Activated T-cell treated with anti-CD3 and anti-CD28 coated beads, Interleukin-2, amount 50 U/mL, for 4 hours (primary cell): ENCODE measurements around the gene SFXN1. TPM values are rescaled to one million over a fixed set of nuclear protein-coding genes. Genes with fewer than 3 reads are reported as not detected.
A peak's percentile ranks its signal among the peaks of the same experiment; 100 is the strongest.

Experiments
- ATAC-seq, 2 donors: fragments of 200-7000 bp; cut with Tn5 transposase; one replicate each; pipeline ENCODE4 v1.10.0; 2021
- DNase-seq: peaks from one replicate; pipeline ENCODE4 v3.0.0-alpha.2; 2020
- H3K27me3 Mint-ChIP-seq: one replicate; pipeline ENCODE4 v1.8.0; 2021; ENCODE audit warnings: low read depth, mixed read lengths
- H3K36me3 Mint-ChIP-seq: one replicate; pipeline ENCODE4 v1.8.0; 2022; ENCODE audit warnings: mixed read lengths; ENCODE audit not compliant: insufficient read depth
- H3K4me1 Mint-ChIP-seq: one replicate; pipeline ENCODE4 v1.8.0; 2021; ENCODE audit warnings: low read depth, mixed read lengths
- H3K4me3 Mint-ChIP-seq: one replicate; pipeline ENCODE4 v1.8.0; 2021; ENCODE audit warnings: mild to moderate bottlenecking, moderate library complexity, mixed read lengths
- H3K9me3 Mint-ChIP-seq: one replicate; pipeline ENCODE4 v1.8.0; 2021; ENCODE audit warnings: mixed read lengths
- total RNA-seq, 3 donors: library from RNA; stranded (reverse); gene quantifications; one replicate each; pipeline ENCODE4 v1.2.1, GENCODE V29; 2021

The SFXN1 gene
- total RNA-seq, 3 donors from 2014 or later: 345 to 411 (median 373) TPM

GRCh38 chr5:175457466-175457865 is 20.9 kb upstream of the SFXN1 start:
- DNase-seq (no peak), ATAC-seq (peak in 1 of 2 donors; percentile 38)
- H3K4me3 Mint-ChIP-seq: no peak overlapping the region
- no peaks in the 10 kb centered on the region for H3K36me3 Mint-ChIP-seq
- peaks cover 19% of the 10 kb centered on the region for H3K27me3 Mint-ChIP-seq
- no peaks in the 10 kb centered on the region for H3K9me3 Mint-ChIP-seq
- H3K4me1 Mint-ChIP-seq: peaks cover 3% of the 10 kb centered on the region

GRCh38 chr5:175460126-175460525 is 18.2 kb upstream of the SFXN1 start:
- ATAC-seq (no peak), DNase-seq (no peak)
- peaks cover 7% of the 10 kb centered on the region for H3K27me3 Mint-ChIP-seq
- H3K4me1 Mint-ChIP-seq: peaks cover 7% of the 10 kb centered on the region
- H3K36me3 Mint-ChIP-seq: no peaks in the 10 kb centered on the region
- no peaks in the 10 kb centered on the region for H3K9me3 Mint-ChIP-seq
- H3K4me3 Mint-ChIP-seq: no peak overlapping the region

DNA sequence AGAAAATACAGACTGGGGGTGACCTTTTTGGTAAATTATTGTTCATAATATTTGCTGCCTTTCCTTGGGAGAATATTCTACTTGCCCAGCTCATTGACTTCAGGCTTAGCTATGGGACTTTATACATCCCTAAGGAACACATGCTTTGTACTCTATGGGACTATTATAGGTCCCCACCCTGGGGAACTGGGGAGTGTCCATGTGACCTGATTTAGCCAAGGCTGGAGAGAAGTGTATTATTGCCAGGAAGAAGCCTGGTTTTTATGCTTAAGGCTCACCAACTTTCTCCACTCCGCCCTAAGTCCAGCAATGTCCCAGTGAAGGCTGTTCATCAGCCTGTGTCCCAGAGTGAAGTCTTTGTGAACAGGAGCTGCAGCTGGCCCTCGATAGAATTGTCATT is 17.8 kb upstream of the SFXN1 start:
- ATAC-seq: no peak
- Mint-ChIP-seq H3K4me3 (no peak overlapping the region), H3K4me1 (peaks cover 7% of the 10 kb centered on the region), H3K27me3 (peaks cover 7% of the 10 kb centered on the region), H3K36me3 (no peaks in the 10 kb centered on the region), H3K9me3 (no peaks in the 10 kb centered on the region)
- DNase-seq: no peak

GRCh38 chr5:175461370-175461769 is 17.0 kb upstream of the SFXN1 start:
- no peak for ATAC-seq
- Mint-ChIP-seq H3K4me3 (no peak overlapping the region), H3K9me3 (no peaks in the 10 kb centered on the region), H3K4me1 (peaks cover 7% of the 10 kb centered on the region), H3K27me3 (peaks cover 2% of the 10 kb centered on the region), H3K36me3 (no peaks in the 10 kb centered on the region)
- no peak for DNase-seq

DNA sequence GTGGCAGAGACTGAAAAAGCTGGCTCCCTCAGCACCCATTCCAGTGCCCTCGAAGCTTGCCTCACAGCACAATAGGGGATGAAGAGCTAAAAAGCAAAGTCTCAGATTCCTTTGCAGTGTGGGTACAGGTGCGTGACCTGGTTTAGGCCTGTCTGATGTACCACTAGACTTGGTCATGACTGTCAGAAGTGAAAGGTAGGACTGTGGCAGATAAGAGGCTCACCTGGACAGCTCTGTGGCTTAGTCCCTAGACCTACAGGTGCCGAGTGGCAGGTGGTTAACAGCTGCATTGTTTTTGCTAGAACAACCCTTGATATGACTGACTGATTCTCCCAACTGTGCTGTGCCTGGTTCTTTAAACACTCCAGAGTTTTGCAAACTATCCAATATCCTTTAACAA is 14.7 kb upstream of the SFXN1 start:
- DNase-seq (no peak), ATAC-seq (no peak)
- H3K4me1 Mint-ChIP-seq: peaks cover 7% of the 10 kb centered on the region
- no peaks in the 10 kb centered on the region for H3K27me3 Mint-ChIP-seq
- H3K9me3 Mint-ChIP-seq: no peaks in the 10 kb centered on the region
- no peak overlapping the region for H3K4me3 Mint-ChIP-seq
- H3K36me3 Mint-ChIP-seq: no peaks in the 10 kb centered on the region

DNA sequence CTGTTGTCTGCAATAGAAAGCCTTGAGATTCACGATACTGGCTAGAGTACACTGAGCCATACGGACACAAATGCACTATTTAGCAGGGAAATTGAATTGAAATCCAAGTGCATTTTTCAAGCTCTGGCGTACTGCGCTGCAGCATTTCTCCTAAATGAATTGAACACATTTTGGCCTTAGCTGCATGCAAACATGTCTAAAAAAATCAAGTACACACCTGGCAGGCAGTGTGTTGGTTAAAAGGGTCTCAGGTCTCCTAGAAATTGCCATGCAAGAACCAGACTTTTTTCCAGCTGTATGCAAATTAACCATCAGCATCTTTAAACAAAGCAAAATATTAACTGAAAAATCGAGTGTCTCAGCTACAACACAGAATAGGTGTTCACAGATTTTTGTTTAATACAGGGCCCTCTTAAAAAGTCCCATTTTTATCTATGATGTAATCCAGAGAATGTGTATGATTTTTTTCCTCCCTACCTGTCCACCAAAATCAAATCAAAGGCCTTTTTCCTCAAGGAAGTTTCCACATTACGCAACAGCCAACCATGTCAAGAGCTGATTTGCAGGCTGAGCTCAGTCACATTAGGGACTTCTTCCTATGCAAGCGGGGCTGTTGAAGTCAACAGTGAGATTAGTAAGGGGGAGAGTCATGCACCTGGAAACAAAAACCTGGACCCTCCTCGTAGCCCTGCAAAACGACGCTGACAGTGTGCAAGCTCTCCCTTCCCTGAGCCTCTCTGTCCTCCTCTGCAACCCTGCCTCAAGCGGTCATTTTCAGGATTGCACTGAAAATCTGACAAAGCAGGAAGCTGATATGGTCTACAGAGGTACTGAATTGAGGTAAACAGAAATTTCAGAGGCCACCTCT is 14.1 kb upstream of the SFXN1 start:
- H3K27me3 Mint-ChIP-seq: no peaks in the 10 kb centered on the region
- H3K4me1 Mint-ChIP-seq: peaks cover 7% of the 10 kb centered on the region
- DNase-seq: peak; percentile 57
- no peaks in the 10 kb centered on the region for H3K9me3 Mint-ChIP-seq
- H3K36me3 Mint-ChIP-seq: no peaks in the 10 kb centered on the region
- ATAC-seq: peak; percentile 95 to 97
- H3K4me3 Mint-ChIP-seq: no peak overlapping the region

DNA sequence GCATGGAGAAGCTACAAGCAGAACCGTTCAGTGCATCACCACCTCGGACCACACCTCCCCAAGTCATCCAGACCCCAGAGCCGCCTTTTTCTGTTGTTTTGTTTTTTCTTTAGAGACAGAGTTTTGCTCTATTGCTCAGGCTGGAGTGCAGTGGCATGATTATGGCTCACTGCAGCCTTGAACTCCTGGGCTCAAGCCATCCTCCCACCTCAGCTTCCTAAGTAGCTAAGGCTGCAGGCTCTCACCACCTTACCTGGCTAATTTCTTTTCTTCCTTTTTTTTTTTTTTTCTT is 13.5 kb upstream of the SFXN1 start:
- H3K4me3 Mint-ChIP-seq: no peak overlapping the region
- no peaks in the 10 kb centered on the region for H3K36me3 Mint-ChIP-seq
- ATAC-seq (no peak), DNase-seq (no peak)
- no peaks in the 10 kb centered on the region for H3K9me3 Mint-ChIP-seq
- H3K27me3 Mint-ChIP-seq: no peaks in the 10 kb centered on the region
- H3K4me1 Mint-ChIP-seq: peaks cover 7% of the 10 kb centered on the region

DNA sequence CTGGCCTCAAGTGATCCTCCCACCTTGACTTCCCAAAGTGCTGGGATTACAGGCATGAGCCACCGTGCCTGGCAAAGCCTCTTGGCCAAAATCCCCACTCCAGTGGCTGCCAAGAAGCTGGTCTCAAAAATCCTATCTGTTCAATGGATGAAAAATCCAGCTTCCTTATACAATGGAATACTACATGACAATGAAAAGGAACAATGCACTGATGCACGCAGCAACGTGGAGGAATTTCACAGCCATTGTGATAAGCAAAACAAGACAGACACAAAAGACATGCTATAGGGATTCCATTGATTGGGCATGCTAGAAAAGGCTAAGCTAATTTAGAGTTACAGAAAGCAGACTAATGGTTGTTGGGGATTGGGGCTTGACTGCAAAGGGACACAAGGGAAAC is 13.1 kb upstream of the SFXN1 start:
- H3K4me3 Mint-ChIP-seq: no peak overlapping the region
- no peaks in the 10 kb centered on the region for H3K36me3 Mint-ChIP-seq
- DNase-seq (no peak), ATAC-seq (no peak)
- H3K4me1 Mint-ChIP-seq: peaks cover 5% of the 10 kb centered on the region
- no peaks in the 10 kb centered on the region for H3K27me3 Mint-ChIP-seq
- no peaks in the 10 kb centered on the region for H3K9me3 Mint-ChIP-seq

DNA sequence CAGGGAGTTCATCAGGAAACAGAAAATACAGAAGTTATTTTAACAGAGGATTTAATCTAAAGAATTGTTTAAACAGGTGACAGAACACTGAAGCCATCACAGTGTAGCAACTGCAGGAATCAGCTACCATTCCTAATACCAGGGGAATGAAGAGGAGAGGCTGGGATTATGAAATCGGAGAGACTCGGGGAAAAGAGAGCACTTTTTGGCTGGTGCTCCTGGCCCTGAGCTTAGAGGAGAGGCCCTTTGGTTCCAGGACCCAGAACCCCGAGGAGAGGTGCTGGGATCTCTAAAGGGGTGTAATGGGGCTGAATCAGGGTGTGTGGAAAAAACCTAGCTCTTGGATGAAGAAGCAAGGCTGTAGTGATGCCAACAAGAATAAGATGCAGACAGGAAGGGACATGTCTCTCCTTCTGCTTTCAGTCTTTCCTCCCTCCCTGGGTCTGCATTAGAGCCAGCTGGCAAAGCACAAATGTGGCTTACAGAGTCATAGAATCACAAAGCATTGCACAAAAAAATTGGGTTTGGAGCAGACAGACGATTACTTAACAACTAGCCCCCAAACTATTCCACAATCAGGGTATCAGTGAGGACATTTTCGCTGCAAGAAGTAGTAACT is 11.6 kb upstream of the SFXN1 start:
- no peak overlapping the region for H3K4me3 Mint-ChIP-seq
- ATAC-seq (no peak), DNase-seq (no peak)
- no peaks in the 10 kb centered on the region for H3K36me3 Mint-ChIP-seq
- H3K9me3 Mint-ChIP-seq: no peaks in the 10 kb centered on the region
- no peaks in the 10 kb centered on the region for H3K27me3 Mint-ChIP-seq
- peaks cover 9% of the 10 kb centered on the region for H3K4me1 Mint-ChIP-seq

- no peak for ATAC-seq
- Mint-ChIP-seq H3K36me3 (no peaks in the 10 kb centered on the region), H3K27me3 (no peaks in the 10 kb centered on the region), H3K4me1 (peaks cover 9% of the 10 kb centered on the region), H3K4me3 (no peak overlapping the region), H3K9me3 (no peaks in the 10 kb centered on the region)
- DNase-seq: no peak
Observed at GRCh38 chr5:175467983-175468690, 10.2 kb upstream of the SFXN1 start.

DNA sequence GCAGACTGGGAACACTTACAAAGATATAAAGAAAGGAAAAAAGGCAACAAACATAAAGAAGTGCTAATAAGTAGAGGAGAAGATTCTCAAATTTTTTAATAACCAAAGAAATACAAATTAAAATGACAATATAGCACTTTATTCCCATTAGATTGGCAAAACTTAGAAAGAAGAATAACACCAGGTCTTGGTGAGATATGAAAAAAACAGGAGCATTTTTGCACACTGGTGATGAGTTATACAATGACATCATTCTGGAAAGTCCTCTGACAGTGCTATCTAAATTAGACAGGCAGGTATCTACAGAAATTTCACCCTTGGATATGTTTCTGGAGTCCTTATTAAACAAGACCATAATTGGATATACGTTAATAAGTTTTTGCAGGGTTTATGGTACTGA is 9.5 kb upstream of the SFXN1 start:
- Mint-ChIP-seq H3K9me3 (no peaks in the 10 kb centered on the region), H3K36me3 (no peaks in the 10 kb centered on the region), H3K27me3 (no peaks in the 10 kb centered on the region), H3K4me3 (no peak overlapping the region), H3K4me1 (peaks cover 9% of the 10 kb centered on the region)
- DNase-seq: no peak
- no peak for ATAC-seq

GRCh38 chr5:175469916-175470315 is 8.4 kb upstream of the SFXN1 start:
- Mint-ChIP-seq H3K27me3 (peaks cover 6% of the 10 kb centered on the region), H3K9me3 (no peaks in the 10 kb centered on the region), H3K36me3 (no peaks in the 10 kb centered on the region), H3K4me1 (peaks cover 5% of the 10 kb centered on the region), H3K4me3 (no peak overlapping the region)
- DNase-seq (no peak), ATAC-seq (no peak)

- Mint-ChIP-seq H3K9me3 (no peaks in the 10 kb centered on the region), H3K4me3 (no peak overlapping the region), H3K36me3 (no peaks in the 10 kb centered on the region), H3K27me3 (peaks cover 6% of the 10 kb centered on the region), H3K4me1 (peaks cover 5% of the 10 kb centered on the region)
- no peak for DNase-seq
- no peak for ATAC-seq
Observed at GRCh38 chr5:175470781-175471180, 7.6 kb upstream of the SFXN1 start.

DNA sequence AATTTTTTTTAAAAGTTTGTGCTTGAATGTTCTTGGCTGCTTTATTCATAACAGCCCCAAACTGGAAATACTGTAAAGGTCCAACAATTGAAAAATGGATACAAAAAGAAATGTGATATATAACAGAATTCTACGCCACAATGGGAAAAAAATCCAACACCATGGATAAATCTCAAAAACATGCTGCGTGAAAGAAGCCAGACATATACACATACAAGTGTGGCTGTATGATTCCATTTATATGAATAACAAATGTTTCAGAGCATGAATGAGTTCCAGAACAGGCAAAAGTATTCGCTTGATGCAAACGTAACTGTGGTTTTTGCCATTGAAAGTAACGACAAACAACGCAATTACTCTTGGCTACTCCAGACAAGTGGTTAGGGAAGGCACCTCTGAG is 7.2 kb upstream of the SFXN1 start:
- Mint-ChIP-seq H3K27me3 (peaks cover 8% of the 10 kb centered on the region), H3K4me3 (no peak overlapping the region), H3K9me3 (no peaks in the 10 kb centered on the region), H3K4me1 (peaks cover 9% of the 10 kb centered on the region), H3K36me3 (no peaks in the 10 kb centered on the region)
- ATAC-seq (no peak), DNase-seq (no peak)

DNA sequence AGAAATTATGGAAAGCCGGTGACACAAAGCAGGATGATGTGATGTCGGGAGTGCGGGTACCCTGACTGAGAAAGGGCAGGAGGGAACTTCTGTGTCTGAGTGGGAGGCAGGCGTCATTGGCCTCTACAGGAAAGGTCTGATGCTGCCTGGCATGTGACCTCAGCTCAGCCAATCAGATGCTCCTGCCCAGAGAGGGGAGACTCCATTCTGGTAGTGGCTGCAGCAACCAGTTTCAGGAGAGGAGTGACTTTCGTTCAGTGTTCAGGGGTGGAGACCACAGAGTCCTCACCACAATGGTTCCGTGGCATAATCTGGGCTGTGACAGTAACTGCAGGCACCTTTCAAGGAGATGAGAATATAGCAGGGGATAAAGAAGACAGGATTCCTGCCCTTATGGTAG is 6.7 kb upstream of the SFXN1 start:
- no peak for DNase-seq
- Mint-ChIP-seq H3K27me3 (peaks cover 8% of the 10 kb centered on the region), H3K4me1 (peaks cover 13% of the 10 kb centered on the region), H3K36me3 (no peaks in the 10 kb centered on the region), H3K9me3 (no peaks in the 10 kb centered on the region), H3K4me3 (no peak overlapping the region)
- ATAC-seq: peak; percentile 53 to 78
